ENCODE results near the gene FASN. TPM values are rescaled to one million over a fixed set of nuclear protein-coding genes. Genes with fewer than 3 reads are reported as not detected.

Gene FASN
- total and polyA plus RNA-seq, 2 of the 13 experiments (the other 11 are each of a cell fraction or from before 2014, with no cell fraction given) = 51.7 to 101 TPM

DNA sequence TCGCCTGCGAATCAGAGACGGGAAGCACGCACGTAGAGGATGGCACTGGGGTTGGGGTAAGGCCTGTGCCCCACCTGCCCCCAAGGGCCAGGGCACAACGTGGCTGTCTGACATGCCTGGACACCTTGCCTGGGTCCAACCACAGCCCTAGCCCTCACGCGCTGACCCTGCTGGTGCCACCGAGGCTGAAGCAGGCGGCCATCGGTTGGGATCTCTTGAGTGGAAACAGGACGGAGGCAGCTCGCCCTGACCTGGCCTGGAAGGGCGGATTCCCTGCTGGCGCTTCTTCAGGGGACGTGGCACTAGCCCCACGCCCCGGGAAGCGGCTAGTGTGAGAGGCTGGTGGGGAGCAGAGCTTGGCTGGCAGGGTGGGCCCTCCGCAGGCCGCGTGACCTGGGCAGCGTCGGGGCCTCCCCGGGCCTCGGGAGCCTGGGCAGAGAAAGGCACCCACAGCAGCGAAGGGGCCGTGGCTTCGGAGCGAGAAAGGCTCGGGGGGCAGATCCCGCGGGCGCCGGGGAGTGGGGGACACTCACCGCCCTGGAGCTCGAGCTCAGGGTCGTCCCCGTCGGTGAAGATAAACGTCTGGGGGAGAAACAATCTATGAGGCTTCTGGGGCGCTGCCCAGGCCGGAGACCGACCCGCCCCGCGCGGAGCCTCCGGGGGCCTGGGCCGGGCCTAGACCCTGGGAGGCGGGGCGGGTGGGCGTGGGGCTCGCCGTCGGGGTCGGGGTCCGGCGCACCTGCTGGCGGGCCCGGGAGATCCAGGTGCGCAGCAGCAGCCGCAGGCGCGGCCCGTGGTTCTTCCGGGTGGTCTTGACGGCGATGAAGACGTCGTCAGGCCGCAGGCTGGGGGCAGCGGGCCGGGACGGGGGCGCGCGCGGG, 47.0 kb downstream of the FASN start (continued):
- no peak for TF ChIP-seq CBX2 (IDR thresholded peaks at IDR 0.05; ENCODE audit: low read depth, low read length)
- TF ChIP-seq CBX2 (CRISPR knock-in tag; IDR thresholded peaks at IDR 0.05; ENCODE audit: low read depth) = no peak
- 0 out of 2 replicates have a peak, but pooled peaks have one; percentile 37 for TF ChIP-seq FOXK1 (CRISPR knock-in tag; IDR thresholded peaks at IDR 0.05; ENCODE audit: borderline replicate concordance, low read depth)
- 0 out of 2 replicates have a peak, but pooled peaks have one; percentile 19 for TF ChIP-seq FOXC1 (CRISPR knock-in tag; IDR thresholded peaks at IDR 0.05; ENCODE audit: borderline replicate concordance)
- TF ChIP-seq KAT2B (IDR thresholded peaks at IDR 0.05; ENCODE audit: borderline replicate concordance, low read depth, low read length) = no peak
- TF ChIP-seq TOE1 (CRISPR knock-in tag; IDR thresholded peaks at IDR 0.05) = no peak
- no peak for TF ChIP-seq POLR2AphosphoS2 (IDR thresholded peaks at IDR 0.05; ENCODE audit: low read depth, low read length)
- TF ChIP-seq RFXANK (CRISPR knock-in tag; IDR thresholded peaks at IDR 0.05) = no peak
- TF ChIP-seq NCOA1 (CRISPR knock-in tag; IDR thresholded peaks at IDR 0.05) = no peak
- no peak for TF ChIP-seq ETV5 (CRISPR knock-in tag; IDR thresholded peaks at IDR 0.05; ENCODE audit: borderline replicate concordance)
- TF ChIP-seq CBX5 (CRISPR knock-in tag; IDR thresholded peaks at IDR 0.05; ENCODE audit: borderline replicate concordance) = no peak
- TF ChIP-seq, protein P1, sequence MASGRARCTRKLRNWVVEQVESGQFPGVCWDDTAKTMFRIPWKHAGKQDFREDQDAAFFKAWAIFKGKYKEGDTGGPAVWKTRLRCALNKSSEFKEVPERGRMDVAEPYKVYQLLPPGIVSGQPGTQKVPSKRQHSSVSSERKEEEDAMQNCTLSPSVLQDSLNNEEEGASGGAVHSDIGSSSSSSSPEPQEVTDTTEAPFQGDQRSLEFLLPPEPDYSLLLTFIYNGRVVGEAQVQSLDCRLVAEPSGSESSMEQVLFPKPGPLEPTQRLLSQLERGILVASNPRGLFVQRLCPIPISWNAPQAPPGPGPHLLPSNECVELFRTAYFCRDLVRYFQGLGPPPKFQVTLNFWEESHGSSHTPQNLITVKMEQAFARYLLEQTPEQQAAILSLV (CRISPR knock-in tag; IDR thresholded peaks at IDR 0.05; ENCODE audit: borderline replicate concordance) = peak; percentile 68; the same call in 1 of the 2 replicates
- TF ChIP-seq ZNF350 (CRISPR knock-in tag; IDR thresholded peaks at IDR 0.05; ENCODE audit: borderline replicate concordance, low read depth) = peak; percentile 72
- TF ChIP-seq, protein P2, sequence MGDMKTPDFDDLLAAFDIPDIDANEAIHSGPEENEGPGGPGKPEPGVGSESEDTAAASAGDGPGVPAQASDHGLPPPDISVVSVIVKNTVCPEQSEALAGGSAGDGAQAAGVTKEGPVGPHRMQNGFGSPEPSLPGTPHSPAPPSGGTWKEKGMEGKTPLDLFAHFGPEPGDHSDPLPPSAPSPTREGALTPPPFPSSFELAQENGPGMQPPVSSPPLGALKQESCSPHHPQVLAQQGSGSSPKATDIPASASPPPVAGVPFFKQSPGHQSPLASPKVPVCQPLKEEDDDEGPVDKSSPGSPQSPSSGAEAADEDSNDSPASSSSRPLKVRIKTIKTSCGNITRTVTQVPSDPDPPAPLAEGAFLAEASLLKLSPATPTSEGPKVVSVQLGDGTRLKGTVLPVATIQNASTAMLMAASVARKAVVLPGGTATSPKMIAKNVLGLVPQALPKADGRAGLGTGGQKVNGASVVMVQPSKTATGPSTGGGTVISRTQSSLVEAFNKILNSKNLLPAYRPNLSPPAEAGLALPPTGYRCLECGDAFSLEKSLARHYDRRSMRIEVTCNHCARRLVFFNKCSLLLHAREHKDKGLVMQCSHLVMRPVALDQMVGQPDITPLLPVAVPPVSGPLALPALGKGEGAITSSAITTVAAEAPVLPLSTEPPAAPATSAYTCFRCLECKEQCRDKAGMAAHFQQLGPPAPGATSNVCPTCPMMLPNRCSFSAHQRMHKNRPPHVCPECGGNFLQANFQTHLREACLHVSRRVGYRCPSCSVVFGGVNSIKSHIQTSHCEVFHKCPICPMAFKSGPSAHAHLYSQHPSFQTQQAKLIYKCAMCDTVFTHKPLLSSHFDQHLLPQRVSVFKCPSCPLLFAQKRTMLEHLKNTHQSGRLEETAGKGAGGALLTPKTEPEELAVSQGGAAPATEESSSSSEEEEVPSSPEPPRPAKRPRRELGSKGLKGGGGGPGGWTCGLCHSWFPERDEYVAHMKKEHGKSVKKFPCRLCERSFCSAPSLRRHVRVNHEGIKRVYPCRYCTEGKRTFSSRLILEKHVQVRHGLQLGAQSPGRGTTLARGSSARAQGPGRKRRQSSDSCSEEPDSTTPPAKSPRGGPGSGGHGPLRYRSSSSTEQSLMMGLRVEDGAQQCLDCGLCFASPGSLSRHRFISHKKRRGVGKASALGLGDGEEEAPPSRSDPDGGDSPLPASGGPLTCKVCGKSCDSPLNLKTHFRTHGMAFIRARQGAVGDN (CRISPR knock-in tag; IDR thresholded peaks at IDR 0.05) = peak; percentile 82
- no peak for TF ChIP-seq ZNF580 (CRISPR knock-in tag; IDR thresholded peaks at IDR 0.05; ENCODE audit: borderline replicate concordance, low read depth)
- 0 out of 2 replicates have a peak, but pooled peaks have one; percentile 7 for TF ChIP-seq TAF1 (CRISPR knock-in tag; IDR thresholded peaks at IDR 0.05)
- 0 out of 2 replicates have a peak, but pooled peaks have one; percentile 47 for TF ChIP-seq ZNF749 (CRISPR knock-in tag; IDR thresholded peaks at IDR 0.05; ENCODE audit: borderline replicate concordance)
- TF ChIP-seq ZKSCAN5 (CRISPR knock-in tag; IDR thresholded peaks at IDR 0.05) = no peak
- no peak for TF ChIP-seq ZNF235 (CRISPR knock-in tag; IDR thresholded peaks at IDR 0.05; ENCODE audit: borderline replicate concordance)
- no peak for TF ChIP-seq ZNF746 (CRISPR knock-in tag; IDR thresholded peaks at IDR 0.05)
- TF ChIP-seq, protein P3, sequence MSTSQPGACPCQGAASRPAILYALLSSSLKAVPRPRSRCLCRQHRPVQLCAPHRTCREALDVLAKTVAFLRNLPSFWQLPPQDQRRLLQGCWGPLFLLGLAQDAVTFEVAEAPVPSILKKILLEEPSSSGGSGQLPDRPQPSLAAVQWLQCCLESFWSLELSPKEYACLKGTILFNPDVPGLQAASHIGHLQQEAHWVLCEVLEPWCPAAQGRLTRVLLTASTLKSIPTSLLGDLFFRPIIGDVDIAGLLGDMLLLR (CRISPR knock-in tag; IDR thresholded peaks at IDR 0.05) = no peak
- 0 out of 2 replicates have a peak, but pooled peaks have one; percentile 5 for TF ChIP-seq ZMAT3 (CRISPR knock-in tag; conservative IDR thresholded peaks at IDR 0.05)
- no peak for TF ChIP-seq ZNF775 (CRISPR knock-in tag; IDR thresholded peaks at IDR 0.05; ENCODE audit: borderline replicate concordance)
- no peak for TF ChIP-seq TEAD2 (CRISPR knock-in tag; IDR thresholded peaks at IDR 0.05)

Measured in HepG2 (cell line).